Glutamatergic neuron (in vitro differentiated cells): ENCODE measurements around the gene PPP1R14C. TPM values are rescaled to one million over a fixed set of nuclear protein-coding genes. Genes with fewer than 3 reads are reported as not detected.

ENCODE experiments used
- DNase-seq: peaks from one replicate; pipeline ENCODE4 v3.0.0; 2022
- H3K27ac Mint-ChIP-seq: one replicate; pipeline ENCODE4 v1.8.0; 2020; ENCODE audit warnings: mild to moderate bottlenecking, mixed read lengths, inconsistent platforms; ENCODE audit not compliant: unreplicated experiment
- H3K27me3 Mint-ChIP-seq: one replicate; pipeline ENCODE4 v1.8.0; 2020; ENCODE audit warnings: mild to moderate bottlenecking, moderate library complexity, mixed read lengths, inconsistent platforms; ENCODE audit not compliant: unreplicated experiment
- H3K36me3 Mint-ChIP-seq: one replicate; pipeline ENCODE4 v1.8.0; 2020; ENCODE audit warnings: mild to moderate bottlenecking, mixed read lengths, inconsistent platforms; ENCODE audit not compliant: unreplicated experiment
- H3K4me1 Mint-ChIP-seq: one replicate; pipeline ENCODE4 v1.8.0; 2020; ENCODE audit warnings: mild to moderate bottlenecking, low read depth, mixed read lengths, inconsistent platforms; ENCODE audit not compliant: unreplicated experiment
- H3K4me3 Mint-ChIP-seq: one replicate; pipeline ENCODE4 v1.8.0; 2020; ENCODE audit warnings: mild to moderate bottlenecking, mixed read lengths, inconsistent platforms; ENCODE audit not compliant: unreplicated experiment
- H3K9me3 Mint-ChIP-seq: one replicate; pipeline ENCODE4 v1.8.0; 2020; ENCODE audit warnings: mild to moderate bottlenecking, moderate library complexity, mixed read lengths, inconsistent platforms; ENCODE audit not compliant: unreplicated experiment
- total RNA-seq: library from RNA; stranded (reverse); fragmentation: NEBNext Ultra II Directional; extraction: Animal tissue kit (Norgen Biotek cat#: 25700); gene quantifications from one replicate; pipeline ENCODE4 v1.2.1, GENCODE V29; 2021; ENCODE audit not compliant: unreplicated experiment
- TF ChIP-seq, protein P1 (sequence below): fragments of 200-600 bp; sonication (generic); IDR thresholded peaks from one replicate; pipeline ENCODE4 v1.5.0; 2021; ENCODE audit not compliant: partially characterized antibody, unreplicated experiment

The PPP1R14C gene
- total RNA-seq, 1 donor from 2014 or later = 4.1 TPM

DNA sequence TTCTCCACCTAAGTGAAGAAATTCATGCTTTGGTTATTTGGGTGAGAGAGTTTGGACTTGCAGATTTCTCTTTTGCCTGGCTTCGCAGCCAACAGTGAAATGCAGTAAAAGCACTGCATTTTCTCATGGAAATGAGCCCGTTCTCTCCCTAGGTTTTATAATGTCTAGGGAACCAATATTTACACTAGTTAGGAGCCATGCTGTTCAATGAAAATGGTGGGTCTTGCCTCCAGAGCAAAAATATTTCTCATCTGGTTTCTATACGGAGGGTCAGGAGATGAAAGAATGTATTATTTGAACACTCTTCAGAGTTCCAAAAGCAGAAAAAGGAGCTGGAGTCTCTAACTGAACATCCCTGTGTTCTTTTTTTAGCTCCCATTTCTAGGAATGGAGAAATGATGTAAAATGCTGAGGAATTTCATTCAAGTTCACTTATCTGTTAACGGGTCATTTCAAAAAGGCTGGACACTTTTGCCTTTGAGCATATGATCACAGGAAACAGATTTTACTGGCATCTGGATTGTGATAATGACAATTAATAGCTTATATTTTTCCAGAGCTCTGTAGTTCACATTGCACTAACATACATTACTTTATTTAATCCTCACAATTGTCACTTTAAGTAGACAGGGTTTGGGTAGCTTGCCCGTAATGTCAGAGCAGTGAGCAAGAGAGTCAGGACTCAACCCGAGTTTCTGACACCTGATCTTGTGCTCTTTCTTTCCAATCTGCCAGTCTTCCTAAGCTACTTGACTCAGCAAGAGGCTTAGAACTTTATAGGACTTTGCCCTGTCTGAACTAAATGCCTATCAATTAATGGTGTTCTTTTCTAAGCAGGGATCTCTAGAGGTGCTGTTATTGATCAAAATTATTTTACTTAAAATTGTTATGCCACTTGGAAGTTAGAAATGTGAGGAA lies 78.0 kb downstream of the PPP1R14C start:
- H3K27ac Mint-ChIP-seq = no peak overlapping the region
- no peaks in the 10 kb centered on the region for H3K27me3 Mint-ChIP-seq
- DNase-seq = no peak
- H3K9me3 Mint-ChIP-seq = no peaks in the 10 kb centered on the region
- TF ChIP-seq, protein P1, sequence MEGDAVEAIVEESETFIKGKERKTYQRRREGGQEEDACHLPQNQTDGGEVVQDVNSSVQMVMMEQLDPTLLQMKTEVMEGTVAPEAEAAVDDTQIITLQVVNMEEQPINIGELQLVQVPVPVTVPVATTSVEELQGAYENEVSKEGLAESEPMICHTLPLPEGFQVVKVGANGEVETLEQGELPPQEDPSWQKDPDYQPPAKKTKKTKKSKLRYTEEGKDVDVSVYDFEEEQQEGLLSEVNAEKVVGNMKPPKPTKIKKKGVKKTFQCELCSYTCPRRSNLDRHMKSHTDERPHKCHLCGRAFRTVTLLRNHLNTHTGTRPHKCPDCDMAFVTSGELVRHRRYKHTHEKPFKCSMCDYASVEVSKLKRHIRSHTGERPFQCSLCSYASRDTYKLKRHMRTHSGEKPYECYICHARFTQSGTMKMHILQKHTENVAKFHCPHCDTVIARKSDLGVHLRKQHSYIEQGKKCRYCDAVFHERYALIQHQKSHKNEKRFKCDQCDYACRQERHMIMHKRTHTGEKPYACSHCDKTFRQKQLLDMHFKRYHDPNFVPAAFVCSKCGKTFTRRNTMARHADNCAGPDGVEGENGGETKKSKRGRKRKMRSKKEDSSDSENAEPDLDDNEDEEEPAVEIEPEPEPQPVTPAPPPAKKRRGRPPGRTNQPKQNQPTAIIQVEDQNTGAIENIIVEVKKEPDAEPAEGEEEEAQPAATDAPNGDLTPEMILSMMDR = no peak
- H3K4me1 Mint-ChIP-seq = no peaks in the 10 kb centered on the region
- H3K36me3 Mint-ChIP-seq = peaks cover 4% of the 10 kb centered on the region
- H3K4me3 Mint-ChIP-seq = no peak overlapping the region

DNA sequence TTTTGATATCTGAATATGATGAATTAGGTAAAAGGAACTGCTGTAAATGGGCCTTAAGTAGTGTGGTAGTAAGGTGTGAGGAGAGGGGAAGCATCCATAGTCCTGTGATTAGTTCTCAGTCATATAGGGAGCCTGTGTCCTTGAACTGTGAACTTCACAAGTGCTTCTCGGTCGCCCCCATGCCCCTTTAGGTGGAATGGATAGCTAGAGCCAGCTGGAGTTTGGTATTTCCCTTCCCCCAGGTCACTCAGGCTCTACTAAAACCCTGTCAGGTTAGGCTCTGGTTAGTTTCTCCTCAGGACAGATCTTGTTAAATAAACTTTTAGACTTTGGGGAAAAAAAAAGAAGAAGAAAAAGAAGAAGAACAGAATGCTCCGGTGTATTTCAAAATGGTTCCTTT lies 82.0 kb downstream of the PPP1R14C start:
- H3K9me3 Mint-ChIP-seq = no peaks in the 10 kb centered on the region
- TF ChIP-seq, protein P1 = no peak
- DNase-seq = no peak
- H3K27ac Mint-ChIP-seq = no peak overlapping the region
- no peak overlapping the region for H3K4me3 Mint-ChIP-seq
- H3K4me1 Mint-ChIP-seq = peaks cover 2% of the 10 kb centered on the region
- peaks cover 1% of the 10 kb centered on the region for H3K27me3 Mint-ChIP-seq
- peaks cover 4% of the 10 kb centered on the region for H3K36me3 Mint-ChIP-seq

DNA sequence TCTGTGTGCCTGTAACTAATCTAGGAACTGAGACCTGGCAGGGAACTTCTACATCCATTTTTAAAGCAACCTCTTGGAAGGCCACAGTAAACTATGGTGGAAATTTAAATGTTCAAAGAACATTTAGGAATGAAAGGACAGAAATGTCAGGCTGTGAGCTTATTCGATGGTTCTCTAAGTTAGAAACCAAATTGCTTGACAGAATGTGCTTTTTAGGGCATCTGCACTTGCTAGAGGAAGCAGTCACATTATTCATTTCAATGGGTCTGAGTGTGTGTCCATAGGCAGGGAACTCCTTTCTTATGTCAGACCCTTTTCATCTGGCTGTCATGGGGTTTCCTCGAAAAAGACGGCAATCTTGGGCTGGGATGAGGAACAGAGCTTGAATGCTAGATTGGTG lies 84.4 kb downstream of the PPP1R14C start:
- Mint-ChIP-seq H3K36me3 (peaks cover 4% of the 10 kb centered on the region), H3K27ac (no peak overlapping the region), H3K4me1 (peaks cover 2% of the 10 kb centered on the region), H3K27me3 (peaks cover 1% of the 10 kb centered on the region), H3K9me3 (peaks cover 2% of the 10 kb centered on the region), H3K4me3 (no peak overlapping the region)
- TF ChIP-seq, protein P1 = no peak
- DNase-seq = no peak

DNA sequence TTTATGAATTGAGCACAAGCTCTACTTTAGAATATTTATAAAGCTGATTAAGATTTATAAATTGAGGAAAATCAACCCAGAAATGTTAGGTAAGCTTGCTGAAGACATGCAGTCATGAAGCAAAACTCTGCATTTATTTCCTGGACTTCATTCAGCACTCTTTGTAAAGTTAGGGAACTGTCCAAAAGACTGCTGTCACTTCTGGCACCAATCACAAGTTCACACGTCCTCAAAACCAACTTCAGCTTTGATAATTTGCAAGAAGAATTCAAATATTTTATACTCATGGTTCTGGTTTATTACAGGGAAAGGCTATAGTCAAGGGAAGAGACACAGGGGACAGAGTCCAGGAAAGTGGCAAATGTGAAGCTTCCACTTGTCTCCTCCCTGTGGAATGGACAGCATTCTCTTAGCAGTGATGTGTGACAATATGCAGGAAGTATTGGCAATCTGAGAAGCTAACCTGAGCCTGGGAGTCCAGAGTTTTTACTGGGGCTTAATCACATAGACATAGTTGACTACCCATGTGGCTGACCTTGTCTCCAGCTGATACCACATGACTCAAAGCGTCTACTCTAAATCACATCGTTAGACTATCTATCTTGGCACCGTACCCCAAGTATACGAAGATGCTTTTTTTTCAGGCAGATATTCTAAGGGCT lies 85.4 kb downstream of the PPP1R14C start:
- peaks cover 2% of the 10 kb centered on the region for H3K4me1 Mint-ChIP-seq
- TF ChIP-seq, protein P1 = no peak

More for the DNA sequence above, 85.4 kb downstream of the PPP1R14C start:
- peaks cover 3% of the 10 kb centered on the region for H3K27me3 Mint-ChIP-seq
- no peak overlapping the region for H3K4me3 Mint-ChIP-seq
- H3K27ac Mint-ChIP-seq = no peak overlapping the region
- H3K9me3 Mint-ChIP-seq = peaks cover 2% of the 10 kb centered on the region
- DNase-seq = no peak
- peaks cover 4% of the 10 kb centered on the region for H3K36me3 Mint-ChIP-seq
